Endothelial cell of umbilical vein (primary cell): Measurements from ENCODE around the gene CCER1. TPM values are rescaled to one million over a fixed set of nuclear protein-coding genes. Genes with fewer than 3 reads are reported as not detected.

ENCODE experiments used
- BruUV-seq: library from RNA; stranded (reverse); fragments of 400-500 nt; replicated peaks from 2 replicates; lab custom pipeline; 2021; lab: Mats Ljungman, UMichigan
- CTCF ChIA-PET: fragments of 300-600, 350-600 bp; sonication (Branson Sonifier 250); formaldehyde crosslinking; loops from one replicate; lab custom pipeline; 2021; ENCODE audit warnings: antibody characterized with exemption, inconsistent platforms; lab: Charles Lee
- POLR2A ChIA-PET: fragments of 300-600, 350-600 bp; sonication (Branson Sonifier 250); formaldehyde crosslinking; loops from one replicate; lab custom pipeline; 2021; ENCODE audit warnings: antibody characterized with exemption, inconsistent platforms; lab: Charles Lee
- DNase-seq: peaks from one replicate; pipeline ENCODE4 v3.0.0-alpha.2; 2011; ENCODE audit warnings: low read depth, low spot score
- FAIRE-seq: peaks from 2 replicates; lab custom pipeline; 2011; peaks lifted over from hg19 to GRCh38; lab: Jason Lieb, UNC
- H2AFZ ChIP-seq: 2 replicates; pipeline ENCODE4 v1.6.0; 2012; ENCODE audit warnings: low read depth, low read length, control low read depth, inconsistent platforms
- H3K27ac ChIP-seq: 2 replicates; pipeline ENCODE4 v1.5.1; 2011; ENCODE audit warnings: low read depth, mild to moderate bottlenecking, control low read depth, low read length, moderate library complexity; ENCODE audit not compliant: insufficient read depth
- H3K27me3 ChIP-seq, 2 experiments: 2 replicates each; pipeline versions ENCODE4 v1.6.0 to v1.6.1; 2011; ENCODE audit warnings: low read length in 2 of 2, mixed read lengths in 1 of 2; ENCODE audit not compliant: control insufficient read depth in 2 of 2, insufficient read depth in 2 of 2
- H3K36me3 ChIP-seq, 2 experiments: 2 replicates in 1 of 2; 3 replicates in 1 of 2; pipeline ENCODE4 v1.5.1; 2011; ENCODE audit warnings: low read length in 2 of 2, mild to moderate bottlenecking in 1 of 2, moderate library complexity in 1 of 2; ENCODE audit not compliant: control insufficient read depth in 2 of 2, insufficient read depth in 2 of 2; ENCODE audit errors: extremely low read depth in 1 of 2
- H3K4me1 ChIP-seq: 3 replicates; pipeline ENCODE4 v1.5.1; 2011; ENCODE audit warnings: mild to moderate bottlenecking, low read length; ENCODE audit not compliant: control insufficient read depth, insufficient read depth; ENCODE audit errors: extremely low read depth
- H3K4me2 ChIP-seq: 2 replicates; pipeline ENCODE4 v1.6.1; 2011; ENCODE audit warnings: low read length, control low read depth, mixed read lengths; ENCODE audit not compliant: insufficient read depth
- H3K4me3 ChIP-seq, 3 experiments: fragments of 200-600 bp in 1 of 3; sonication (generic), shearing (Covaris generic) in 1 of 3; replicated peaks in 1 of 3; 2 replicates each; pipeline ENCODE4 v1.5.1; 2011 to 2016; ENCODE audit warnings: control low read depth in 3 of 3, low read length in 3 of 3, mild to moderate bottlenecking in 2 of 3, inconsistent platforms in 1 of 3, low read depth in 1 of 3, moderate library complexity in 1 of 3; ENCODE audit not compliant: insufficient read depth in 1 of 3
- H3K79me2 ChIP-seq: 2 replicates; pipeline ENCODE4 v1.6.0; 2012; ENCODE audit warnings: low read length, inconsistent platforms; ENCODE audit not compliant: control insufficient read depth, insufficient read depth
- H3K9ac ChIP-seq: replicated peaks from 2 replicates; pipeline ENCODE3; 2011; ENCODE audit warnings: low read length, control low read depth; ENCODE audit not compliant: insufficient read depth; ENCODE audit errors: extremely low read depth
- H3K9me1 ChIP-seq: replicated peaks from 3 replicates; pipeline ENCODE4 v1.6.0; 2011; ENCODE audit warnings: mild to moderate bottlenecking, low read length; ENCODE audit not compliant: control insufficient read depth, insufficient read depth; ENCODE audit errors: extremely low read depth
- H3K9me3 ChIP-seq: replicated peaks from 2 replicates; pipeline ENCODE4 v1.5.1; 2012; ENCODE audit warnings: low read length, inconsistent platforms; ENCODE audit not compliant: control insufficient read depth, insufficient read depth
- H4K20me1 ChIP-seq: replicated peaks from 2 replicates; pipeline ENCODE3; 2011; ENCODE audit warnings: mild to moderate bottlenecking, low read length; ENCODE audit not compliant: control insufficient read depth, insufficient read depth; ENCODE audit errors: extremely low read depth
- EZH2 ChIP-seq: IDR thresholded peaks from 2 replicates; pipeline ENCODE4 v1.6.1; 2012; ENCODE audit warnings: borderline replicate concordance, low read depth, mild to moderate bottlenecking, moderate library complexity, low read length, inconsistent platforms; ENCODE audit not compliant: severe bottlenecking
- FOS ChIP-seq: IDR thresholded peaks from 2 replicates; pipeline ENCODE4 v1.6.1; 2011; ENCODE audit warnings: mild to moderate bottlenecking, low read length, moderate library complexity, borderline replicate concordance; ENCODE audit not compliant: insufficient read depth
- GATA2 ChIP-seq: IDR thresholded peaks from 2 replicates; pipeline ENCODE4 v1.7.0; 2011; ENCODE audit warnings: low read depth, mild to moderate bottlenecking, moderate library complexity, mixed read lengths, low read length; ENCODE audit not compliant: insufficient read length, insufficient read depth
- JUN ChIP-seq: IDR thresholded peaks from 2 replicates; pipeline ENCODE4 v1.6.1; 2011; ENCODE audit warnings: borderline replicate concordance, low read depth; ENCODE audit not compliant: insufficient read length, insufficient read depth
- MYC ChIP-seq: IDR thresholded peaks from one replicate; pipeline ENCODE4 v1.6.1; 2011; ENCODE audit warnings: mild to moderate bottlenecking, low read depth, low read length
- POLR2A ChIP-seq: IDR thresholded peaks from 2 replicates; pipeline ENCODE4 v1.6.1; 2012; ENCODE audit warnings: low read depth, mild to moderate bottlenecking, control low read depth, low read length
- dilution Hi-C: fragments of 300-500 bp; cut with MboI; formaldehyde crosslinking; loops from one replicate; pipeline ENCODE4 v1.15.0; 2019; ENCODE audit warnings: low sequenced_read_pairs; ENCODE audit not compliant: extremely low pct_ligation_motif_present
- intact Hi-C: fragments of 100-400 bp; cut with micrococcal nuclease; formaldehyde crosslinking; loops from one replicate; pipeline ENCODE4 v1.10.0; 2022
- polyA plus RNA-seq, 4 experiments: library from polyadenylated mRNA; depleted of rRNA in 3 of 4; stranded (reverse) in 3 of 4; unstranded in 1 of 4; fragments of >200 nt; gene quantifications; 2 replicates each; pipeline versions ENCODE4 v1.2.1 to v1.2.3, GENCODE V29; 2011 to 2012; ENCODE audit warnings: missing spikeins in 1 of 4
- total RNA-seq: library from RNA; stranded (reverse); gene quantifications from 2 replicates; pipeline ENCODE4 v1.2.3, GENCODE V29; 2021
- TF ChIP-seq, protein P1 (sequence below): IDR thresholded peaks from 2 replicates; pipeline ENCODE4 v1.6.1; 2011; ENCODE audit not compliant: insufficient read depth, insufficient read length
- TF ChIP-seq, protein P2 (sequence below), 2 donors: IDR thresholded peaks; 1 replicate in 1 of 2; 2 replicates in 1 of 2; pipeline ENCODE4 v1.5.1; 2011; ENCODE audit warnings: low read length in 2 of 2, mild to moderate bottlenecking in 2 of 2, moderate library complexity in 2 of 2, control low read depth in 1 of 2, inconsistent platforms in 1 of 2, low read depth in 1 of 2; ENCODE audit not compliant: insufficient read depth in 1 of 2; ENCODE audit errors: extremely low read depth in 1 of 2

The CCER1 gene
- total and polyA plus RNA-seq, 2 donors (not counting 3 experiments of a cell fraction or from before 2014, with no cell fraction given), result not detected

DNA sequence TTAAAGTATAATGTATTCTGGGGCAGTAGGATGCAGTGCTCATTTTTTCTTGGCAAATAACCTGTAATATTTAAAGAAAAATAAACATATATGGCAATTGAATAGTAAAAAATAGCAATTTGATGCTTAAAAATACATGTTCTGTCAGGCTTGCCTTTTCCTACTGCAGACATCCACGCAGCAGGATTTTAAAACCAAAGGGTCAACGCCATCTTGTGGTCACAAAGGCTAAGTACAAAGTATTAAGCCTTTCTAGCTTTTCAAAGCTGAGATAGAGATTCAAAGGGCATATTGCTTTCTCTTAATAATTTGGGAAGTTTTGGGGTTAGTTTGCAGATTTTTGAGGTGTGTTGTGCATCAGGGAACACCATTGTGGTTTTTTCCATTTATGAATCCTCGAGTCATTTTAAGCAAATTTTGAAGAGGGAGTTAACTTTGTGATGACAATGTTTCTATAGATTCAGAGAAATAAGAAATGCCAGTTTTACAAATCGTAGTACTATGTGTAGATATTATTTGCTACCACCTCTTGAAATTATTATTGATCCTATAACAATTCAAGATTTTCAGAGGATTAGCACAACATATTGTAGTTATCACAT lies 4.7 kb upstream of the CCER1 start:
- POLR2A ChIA-PET, result no interaction called here
- Histone ChIP-seq H3K4me1 (no peaks in the 10 kb centered on the region), H3K9ac (no peak overlapping the region), H3K79me2 (no peaks in the 10 kb centered on the region), H4K20me1 (no peaks in the 10 kb centered on the region), H3K4me2 (no peak overlapping the region), H3K9me1 (no peaks in the 10 kb centered on the region), H3K27ac (no peak overlapping the region), H3K36me3 (no peaks in the 10 kb centered on the region), H3K9me3 (no peaks in the 10 kb centered on the region), H2AFZ (no peak overlapping the region), H3K27me3 (no peaks in the 10 kb centered on the region), H3K4me3 (no peak overlapping the region)
- dilution Hi-C loops (no loop called here), intact Hi-C loops (loop anchor here (1.0 to 5.0 kb wide), 3 partner anchors 14 to 1487 kb away; no protein-coding TSS in a partner anchor)
- CTCF ChIA-PET, result interaction anchor here (0.8 to 3.2 kb wide), 19 partner anchors 10 to 1491 kb away, joined by 3 to 96 read pairs (median 4); no protein-coding TSS in a partner anchor
- TF ChIP-seq, protein P1, sequence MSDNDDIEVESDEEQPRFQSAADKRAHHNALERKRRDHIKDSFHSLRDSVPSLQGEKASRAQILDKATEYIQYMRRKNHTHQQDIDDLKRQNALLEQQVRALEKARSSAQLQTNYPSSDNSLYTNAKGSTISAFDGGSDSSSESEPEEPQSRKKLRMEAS, result no peak
- no peak for TF ChIP-seq GATA2
- no peak for TF ChIP-seq EZH2
- TF ChIP-seq JUN, result no peak
- TF ChIP-seq POLR2A, result no peak
- TF ChIP-seq FOS, result no peak
- TF ChIP-seq, protein P2, sequence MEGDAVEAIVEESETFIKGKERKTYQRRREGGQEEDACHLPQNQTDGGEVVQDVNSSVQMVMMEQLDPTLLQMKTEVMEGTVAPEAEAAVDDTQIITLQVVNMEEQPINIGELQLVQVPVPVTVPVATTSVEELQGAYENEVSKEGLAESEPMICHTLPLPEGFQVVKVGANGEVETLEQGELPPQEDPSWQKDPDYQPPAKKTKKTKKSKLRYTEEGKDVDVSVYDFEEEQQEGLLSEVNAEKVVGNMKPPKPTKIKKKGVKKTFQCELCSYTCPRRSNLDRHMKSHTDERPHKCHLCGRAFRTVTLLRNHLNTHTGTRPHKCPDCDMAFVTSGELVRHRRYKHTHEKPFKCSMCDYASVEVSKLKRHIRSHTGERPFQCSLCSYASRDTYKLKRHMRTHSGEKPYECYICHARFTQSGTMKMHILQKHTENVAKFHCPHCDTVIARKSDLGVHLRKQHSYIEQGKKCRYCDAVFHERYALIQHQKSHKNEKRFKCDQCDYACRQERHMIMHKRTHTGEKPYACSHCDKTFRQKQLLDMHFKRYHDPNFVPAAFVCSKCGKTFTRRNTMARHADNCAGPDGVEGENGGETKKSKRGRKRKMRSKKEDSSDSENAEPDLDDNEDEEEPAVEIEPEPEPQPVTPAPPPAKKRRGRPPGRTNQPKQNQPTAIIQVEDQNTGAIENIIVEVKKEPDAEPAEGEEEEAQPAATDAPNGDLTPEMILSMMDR (IDR thresholded peaks at IDR 0.05; ENCODE audit: extremely low read depth in 1 of 2, insufficient read depth in 1 of 2, low read depth in 1 of 2, low read length in 2 of 2), result peak; percentile 57 to 74
- no peak for TF ChIP-seq MYC
- peak; percentile 70 for FAIRE-seq
- DNase-seq, result peak; percentile 54
- no TSS peak for BruUV-seq
